ENCODE results near the gene DTD1. TPM values are rescaled to one million over a fixed set of nuclear protein-coding genes. Genes with fewer than 3 reads are reported as not detected.

Gene DTD1
- total RNA-seq, 1 donor from 2014 or later, result 23.7 TPM

DNA sequence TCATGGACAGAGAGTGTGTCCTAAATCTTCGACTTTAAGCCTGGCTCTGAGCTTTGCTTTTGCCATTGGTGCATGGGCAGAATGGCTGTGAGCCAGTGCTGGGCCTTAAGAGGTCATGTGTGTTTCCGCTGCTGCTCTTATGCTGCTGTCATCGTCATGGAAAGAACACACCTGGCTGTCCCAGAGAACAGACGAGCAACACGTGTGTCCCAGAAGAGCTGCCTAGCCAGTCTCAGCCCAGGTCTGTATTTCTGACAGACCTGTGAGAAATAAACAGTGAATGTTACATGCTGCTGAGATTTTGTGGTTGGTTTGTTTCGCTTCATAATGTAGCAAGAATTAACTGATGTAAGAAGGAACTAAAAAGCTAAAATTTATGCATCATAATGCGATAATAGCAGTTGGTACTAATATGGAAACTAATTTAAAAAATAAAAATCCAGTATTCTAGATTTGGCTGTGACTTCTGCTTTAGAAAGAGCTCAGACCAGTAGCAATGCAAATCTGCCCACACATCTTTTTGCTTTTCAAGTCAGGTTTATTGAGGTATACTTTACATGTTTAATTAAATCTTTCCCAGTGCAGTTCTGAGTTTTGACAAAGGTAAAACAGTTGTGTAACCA, 214.3 kb downstream of the DTD1 start:
- Mint-ChIP-seq H3K27ac (no peak overlapping the region), H3K9me3 (peaks cover 11% of the 10 kb centered on the region), H3K36me3 (no peaks in the 10 kb centered on the region), H3K4me1 (no peaks in the 10 kb centered on the region), H3K4me3 (no peak overlapping the region), H3K27me3 (ENCODE audit: low read depth) (peaks cover 28% of the 10 kb centered on the region)
- no peak for DNase-seq (ENCODE audit: low spot score in 2 of 2, unreplicated experiment in 2 of 2)
- TF ChIP-seq, protein P1, sequence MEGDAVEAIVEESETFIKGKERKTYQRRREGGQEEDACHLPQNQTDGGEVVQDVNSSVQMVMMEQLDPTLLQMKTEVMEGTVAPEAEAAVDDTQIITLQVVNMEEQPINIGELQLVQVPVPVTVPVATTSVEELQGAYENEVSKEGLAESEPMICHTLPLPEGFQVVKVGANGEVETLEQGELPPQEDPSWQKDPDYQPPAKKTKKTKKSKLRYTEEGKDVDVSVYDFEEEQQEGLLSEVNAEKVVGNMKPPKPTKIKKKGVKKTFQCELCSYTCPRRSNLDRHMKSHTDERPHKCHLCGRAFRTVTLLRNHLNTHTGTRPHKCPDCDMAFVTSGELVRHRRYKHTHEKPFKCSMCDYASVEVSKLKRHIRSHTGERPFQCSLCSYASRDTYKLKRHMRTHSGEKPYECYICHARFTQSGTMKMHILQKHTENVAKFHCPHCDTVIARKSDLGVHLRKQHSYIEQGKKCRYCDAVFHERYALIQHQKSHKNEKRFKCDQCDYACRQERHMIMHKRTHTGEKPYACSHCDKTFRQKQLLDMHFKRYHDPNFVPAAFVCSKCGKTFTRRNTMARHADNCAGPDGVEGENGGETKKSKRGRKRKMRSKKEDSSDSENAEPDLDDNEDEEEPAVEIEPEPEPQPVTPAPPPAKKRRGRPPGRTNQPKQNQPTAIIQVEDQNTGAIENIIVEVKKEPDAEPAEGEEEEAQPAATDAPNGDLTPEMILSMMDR (IDR thresholded peaks at IDR 0.05; ENCODE audit: unreplicated experiment), result no peak

DNA sequence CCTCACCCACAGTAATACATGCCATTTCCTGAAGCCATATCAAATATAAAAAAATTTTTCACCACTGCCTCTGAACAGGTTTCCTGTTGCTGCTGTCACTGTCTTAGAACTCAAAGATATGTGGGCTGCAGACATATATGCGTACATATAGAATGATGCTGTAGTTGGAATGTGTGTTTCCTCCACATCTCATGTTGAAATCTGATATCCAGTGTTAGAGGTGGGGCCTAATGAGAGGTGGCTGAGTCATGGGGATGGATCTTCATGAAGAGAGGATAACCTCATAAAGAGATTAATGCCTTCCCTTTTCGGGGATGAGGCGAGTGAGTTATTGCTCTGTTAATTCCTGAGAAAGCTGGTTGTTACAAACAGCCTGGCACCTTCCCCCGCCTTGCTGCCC, 218.0 kb downstream of the DTD1 start:
- Mint-ChIP-seq H3K4me3 (no peak overlapping the region), H3K4me1 (no peaks in the 10 kb centered on the region), H3K9me3 (peaks cover 11% of the 10 kb centered on the region), H3K36me3 (no peaks in the 10 kb centered on the region), H3K27me3 (ENCODE audit: low read depth) (peaks cover 22% of the 10 kb centered on the region), H3K27ac (no peak overlapping the region)
- TF ChIP-seq, protein P1 (IDR thresholded peaks at IDR 0.05; ENCODE audit: unreplicated experiment), result no peak
- DNase-seq (ENCODE audit: low spot score in 2 of 2, unreplicated experiment in 2 of 2), result no peak

DNA sequence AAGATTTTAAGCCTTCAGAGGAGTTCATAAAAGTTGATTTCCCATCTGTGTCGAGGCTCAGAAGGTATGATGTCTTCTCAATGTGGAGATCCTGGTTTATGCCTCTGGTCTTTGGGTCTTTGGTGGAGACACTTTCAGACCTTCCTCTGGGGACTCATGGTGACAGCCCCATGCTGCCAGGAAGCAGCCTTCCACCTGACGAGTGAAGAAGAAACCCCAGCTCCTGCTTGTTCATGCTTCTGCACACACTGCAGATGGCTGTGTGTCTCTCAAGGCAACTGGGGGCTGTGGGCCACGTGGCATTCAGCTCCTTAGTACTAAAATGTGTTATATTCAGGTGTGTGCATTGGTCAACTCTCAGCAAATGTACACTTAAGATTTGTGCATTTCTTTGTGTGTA, 220.9 kb downstream of the DTD1 start:
- H3K27me3 Mint-ChIP-seq (ENCODE audit: low read depth), result peaks cover 26% of the 10 kb centered on the region
- no peak for DNase-seq (ENCODE audit: low spot score in 2 of 2, unreplicated experiment in 2 of 2)
- H3K4me3 Mint-ChIP-seq, result no peak overlapping the region
- H3K9me3 Mint-ChIP-seq, result peaks cover 11% of the 10 kb centered on the region
- no peaks in the 10 kb centered on the region for H3K36me3 Mint-ChIP-seq
- no peak overlapping the region for H3K27ac Mint-ChIP-seq
- TF ChIP-seq, protein P1 (IDR thresholded peaks at IDR 0.05; ENCODE audit: unreplicated experiment), result no peak
- H3K4me1 Mint-ChIP-seq, result no peaks in the 10 kb centered on the region

DNA sequence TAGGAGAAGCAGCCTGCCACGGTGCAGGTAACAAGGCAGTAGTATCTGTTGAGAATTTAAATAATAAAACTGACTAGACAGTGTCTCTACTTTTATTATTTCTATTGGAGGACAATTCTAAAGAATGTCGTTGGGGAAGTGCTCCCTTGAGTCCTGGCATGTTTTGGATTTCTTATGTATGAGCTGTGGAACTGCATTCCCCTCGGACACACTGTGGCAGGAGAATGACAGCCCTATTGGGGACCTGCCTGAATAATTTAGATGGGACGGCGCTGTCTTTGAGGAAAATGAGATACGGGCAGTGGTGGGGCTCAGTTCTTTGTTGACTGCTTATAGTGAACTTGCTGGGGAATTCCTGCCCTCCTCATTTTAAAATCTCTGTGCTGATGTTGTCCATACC, 223.3 kb downstream of the DTD1 start:
- peaks cover 31% of the 10 kb centered on the region for H3K27me3 Mint-ChIP-seq (ENCODE audit: low read depth)
- H3K27ac Mint-ChIP-seq, result no peak overlapping the region
- H3K4me3 Mint-ChIP-seq, result no peak overlapping the region
- H3K36me3 Mint-ChIP-seq, result no peaks in the 10 kb centered on the region
- no peak for DNase-seq (ENCODE audit: low spot score in 2 of 2, unreplicated experiment in 2 of 2)
- no peaks in the 10 kb centered on the region for H3K4me1 Mint-ChIP-seq
- TF ChIP-seq, protein P1 (IDR thresholded peaks at IDR 0.05; ENCODE audit: unreplicated experiment), result no peak
- peaks cover 7% of the 10 kb centered on the region for H3K9me3 Mint-ChIP-seq

DNA sequence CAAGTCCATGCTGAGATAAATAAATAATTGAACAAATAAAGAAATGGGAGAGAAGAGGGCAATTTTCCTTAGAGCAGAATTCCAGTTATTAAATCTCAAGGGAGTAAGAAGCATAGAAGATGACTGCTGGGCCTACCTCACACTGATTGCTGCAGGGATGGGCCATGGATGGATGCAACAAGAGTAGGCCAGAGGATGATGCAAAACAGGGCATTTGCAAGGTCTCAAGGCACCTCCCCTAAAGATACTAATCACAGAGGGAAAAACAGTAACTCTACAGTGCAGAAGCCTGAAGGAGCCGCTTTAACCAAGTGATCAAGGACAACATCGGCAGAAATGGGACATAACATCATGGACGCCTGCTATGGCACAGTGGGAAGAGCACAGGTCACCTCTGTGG, 224.1 kb downstream of the DTD1 start:
- Mint-ChIP-seq H3K9me3 (peaks cover 3% of the 10 kb centered on the region), H3K4me3 (no peak overlapping the region), H3K4me1 (no peaks in the 10 kb centered on the region), H3K27me3 (ENCODE audit: low read depth) (peaks cover 31% of the 10 kb centered on the region), H3K36me3 (no peaks in the 10 kb centered on the region), H3K27ac (no peak overlapping the region)
- TF ChIP-seq, protein P1 (IDR thresholded peaks at IDR 0.05; ENCODE audit: unreplicated experiment), result no peak
- DNase-seq (ENCODE audit: low spot score in 2 of 2, unreplicated experiment in 2 of 2), result no peak

DNA sequence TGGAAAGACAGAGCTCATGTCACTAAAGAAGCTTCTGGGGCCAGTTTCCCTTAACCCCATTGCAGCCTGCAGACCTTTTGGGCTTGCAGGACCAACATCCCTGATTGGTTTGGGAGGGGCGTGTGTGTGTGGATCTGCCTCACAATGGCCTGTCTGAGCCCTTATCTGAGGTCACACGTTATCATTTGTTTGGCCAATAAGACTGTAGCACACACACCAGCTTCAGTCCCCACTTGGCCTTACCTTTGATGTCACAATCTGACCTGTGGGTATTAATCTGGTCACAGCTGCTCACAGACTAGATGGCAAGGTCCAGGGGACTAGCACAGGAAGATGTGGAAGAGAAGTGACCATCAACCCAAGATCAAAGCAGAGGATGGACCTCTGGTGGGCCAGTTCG, 225.6 kb downstream of the DTD1 start, which contains the start of gene SCP2D1:
SCP2D1 (plus strand) TSS at position 301 of the 400 bp plus-strand sequence; CDS start at position 334, 33 bp downstream.
- H3K27me3 Mint-ChIP-seq (ENCODE audit: low read depth), result peaks cover 25% of the 10 kb centered on the region
- TF ChIP-seq, protein P1 (IDR thresholded peaks at IDR 0.05; ENCODE audit: unreplicated experiment), result no peak
- no peak within 1 kb of the TSS for H3K27ac Mint-ChIP-seq
- no peak for DNase-seq (ENCODE audit: low spot score in 2 of 2, unreplicated experiment in 2 of 2)
- H3K36me3 Mint-ChIP-seq, result no peaks in the 10 kb centered on the region
- peaks cover 3% of the 10 kb centered on the region for H3K9me3 Mint-ChIP-seq
- H3K4me1 Mint-ChIP-seq, result no peaks in the 10 kb centered on the region
- H3K4me3 Mint-ChIP-seq, result no peak within 1 kb of the TSS

Data from mesothelial cell of epicardium (in vitro differentiated cells).